ENCODE measurements around the gene ZNF331.

- TF ChIP-seq EZH2phosphoT487 (IDR thresholded peaks at IDR 0.05; ENCODE audit: low read depth) (no peak), CTCF (IDR thresholded peaks at IDR 0.05; ENCODE audit: low read depth, low read length) (no peak)
Observed at GRCh38 chr19:53600217-53600616, 62.3 kb downstream of the ZNF331 start.
